ENCODE results near the gene TMEM178A.

Gene TMEM178A

GRCh38 chr2:39730276-39730675 lies 64.6 kb downstream of the TMEM178A start:
- H3K9me3 ChIP-seq (ENCODE audit: control insufficient read depth, low read length), result no peaks in the 10 kb centered on the region
- no peaks in the 10 kb centered on the region for H3K79me2 ChIP-seq
- H3K36me3 ChIP-seq (ENCODE audit: control insufficient read depth, insufficient read depth, low read length), result no peaks in the 10 kb centered on the region
- H3K27me3 ChIP-seq (ENCODE audit: control insufficient read depth, insufficient read depth, low read length), result no peaks in the 10 kb centered on the region
- no peak overlapping the region for H3K27ac ChIP-seq
- no peaks in the 10 kb centered on the region for H3K4me1 ChIP-seq
- H3K9ac ChIP-seq, result no peak overlapping the region
- TF ChIP-seq, protein P1, sequence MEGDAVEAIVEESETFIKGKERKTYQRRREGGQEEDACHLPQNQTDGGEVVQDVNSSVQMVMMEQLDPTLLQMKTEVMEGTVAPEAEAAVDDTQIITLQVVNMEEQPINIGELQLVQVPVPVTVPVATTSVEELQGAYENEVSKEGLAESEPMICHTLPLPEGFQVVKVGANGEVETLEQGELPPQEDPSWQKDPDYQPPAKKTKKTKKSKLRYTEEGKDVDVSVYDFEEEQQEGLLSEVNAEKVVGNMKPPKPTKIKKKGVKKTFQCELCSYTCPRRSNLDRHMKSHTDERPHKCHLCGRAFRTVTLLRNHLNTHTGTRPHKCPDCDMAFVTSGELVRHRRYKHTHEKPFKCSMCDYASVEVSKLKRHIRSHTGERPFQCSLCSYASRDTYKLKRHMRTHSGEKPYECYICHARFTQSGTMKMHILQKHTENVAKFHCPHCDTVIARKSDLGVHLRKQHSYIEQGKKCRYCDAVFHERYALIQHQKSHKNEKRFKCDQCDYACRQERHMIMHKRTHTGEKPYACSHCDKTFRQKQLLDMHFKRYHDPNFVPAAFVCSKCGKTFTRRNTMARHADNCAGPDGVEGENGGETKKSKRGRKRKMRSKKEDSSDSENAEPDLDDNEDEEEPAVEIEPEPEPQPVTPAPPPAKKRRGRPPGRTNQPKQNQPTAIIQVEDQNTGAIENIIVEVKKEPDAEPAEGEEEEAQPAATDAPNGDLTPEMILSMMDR (IDR thresholded peaks at IDR 0.05), result no peak
- H2AFZ ChIP-seq, result no peak overlapping the region
- no peak overlapping the region for H3K4me3 ChIP-seq (ENCODE audit: low read depth, low read length)
- H3K4me2 ChIP-seq (ENCODE audit: low read length), result no peak overlapping the region

GRCh38 chr2:39730685-39731302 lies 65.1 kb downstream of the TMEM178A start:
- H3K4me1 ChIP-seq, result no peaks in the 10 kb centered on the region
- H3K9me3 ChIP-seq (ENCODE audit: control insufficient read depth, low read length), result no peaks in the 10 kb centered on the region
- H3K4me2 ChIP-seq (ENCODE audit: low read length), result no peak overlapping the region
- TF ChIP-seq, protein P1 (IDR thresholded peaks at IDR 0.05), result peak; percentile 32
- H3K27me3 ChIP-seq (ENCODE audit: control insufficient read depth, insufficient read depth, low read length), result no peaks in the 10 kb centered on the region
- no peak overlapping the region for H3K9ac ChIP-seq
- no peak overlapping the region for H3K27ac ChIP-seq
- no peaks in the 10 kb centered on the region for H3K36me3 ChIP-seq (ENCODE audit: control insufficient read depth, insufficient read depth, low read length)
- no peak overlapping the region for H2AFZ ChIP-seq
- no peaks in the 10 kb centered on the region for H3K79me2 ChIP-seq
- H3K4me3 ChIP-seq (ENCODE audit: low read depth, low read length), result no peak overlapping the region

DNA sequence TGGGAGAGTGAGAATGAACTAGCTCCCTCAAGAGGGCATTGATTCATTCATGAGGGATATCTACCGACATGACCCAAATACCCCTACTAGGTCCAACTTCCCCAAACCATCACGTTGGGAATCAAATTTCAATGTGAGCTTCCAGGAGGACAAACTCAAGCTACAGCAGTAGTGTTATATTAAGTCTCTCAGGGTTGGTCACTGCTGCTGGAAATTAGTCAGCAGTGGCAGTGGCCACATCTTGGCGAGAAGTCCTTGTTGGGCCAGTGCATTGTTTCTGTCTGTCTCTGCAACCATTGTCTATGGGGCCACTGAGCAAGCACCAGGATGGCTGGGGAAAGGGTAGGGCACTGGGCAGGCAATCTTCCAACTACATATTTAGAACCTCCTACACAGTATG lies 65.8 kb downstream of the TMEM178A start:
- no peaks in the 10 kb centered on the region for H3K79me2 ChIP-seq
- H3K27me3 ChIP-seq (ENCODE audit: control insufficient read depth, insufficient read depth, low read length), result no peaks in the 10 kb centered on the region
- TF ChIP-seq, protein P1 (IDR thresholded peaks at IDR 0.05), result no peak
- H3K4me2 ChIP-seq (ENCODE audit: low read length), result no peak overlapping the region
- no peak overlapping the region for H2AFZ ChIP-seq
- H3K4me3 ChIP-seq (ENCODE audit: low read depth, low read length), result no peak overlapping the region
- no peak overlapping the region for H3K9ac ChIP-seq
- no peaks in the 10 kb centered on the region for H3K36me3 ChIP-seq (ENCODE audit: control insufficient read depth, insufficient read depth, low read length)
- no peak overlapping the region for H3K27ac ChIP-seq
- H3K9me3 ChIP-seq (ENCODE audit: control insufficient read depth, low read length), result no peaks in the 10 kb centered on the region
- no peaks in the 10 kb centered on the region for H3K4me1 ChIP-seq

GRCh38 chr2:39732482-39732881 lies 66.8 kb downstream of the TMEM178A start:
- Histone ChIP-seq H3K9me3 (ENCODE audit: control insufficient read depth, low read length) (no peaks in the 10 kb centered on the region), H3K36me3 (ENCODE audit: control insufficient read depth, insufficient read depth, low read length) (no peaks in the 10 kb centered on the region), H2AFZ (no peak overlapping the region), H3K79me2 (no peaks in the 10 kb centered on the region), H3K4me3 (ENCODE audit: low read depth, low read length) (no peak overlapping the region), H3K27ac (no peak overlapping the region), H3K9ac (no peak overlapping the region), H3K27me3 (ENCODE audit: control insufficient read depth, insufficient read depth, low read length) (no peaks in the 10 kb centered on the region), H3K4me2 (ENCODE audit: low read length) (no peak overlapping the region), H3K4me1 (no peaks in the 10 kb centered on the region)
- TF ChIP-seq, protein P1 (IDR thresholded peaks at IDR 0.05), result no peak

- TF ChIP-seq, protein P1 (IDR thresholded peaks at IDR 0.05), result no peak
- H3K79me2 ChIP-seq, result no peaks in the 10 kb centered on the region
- H3K9ac ChIP-seq, result no peak overlapping the region
- H3K4me2 ChIP-seq (ENCODE audit: low read length), result no peak overlapping the region
- H3K36me3 ChIP-seq (ENCODE audit: control insufficient read depth, insufficient read depth, low read length), result no peaks in the 10 kb centered on the region
- no peak overlapping the region for H2AFZ ChIP-seq
- no peak overlapping the region for H3K4me3 ChIP-seq (ENCODE audit: low read depth, low read length)
- no peaks in the 10 kb centered on the region for H3K4me1 ChIP-seq
- H3K27ac ChIP-seq, result no peak overlapping the region
- no peaks in the 10 kb centered on the region for H3K27me3 ChIP-seq (ENCODE audit: control insufficient read depth, insufficient read depth, low read length)
- H3K9me3 ChIP-seq (ENCODE audit: control insufficient read depth, low read length), result no peaks in the 10 kb centered on the region
These were observed 67.5 kb downstream of the TMEM178A start for GRCh38 chr2:39733070-39733674.

All from parathyroid adenoma (tissue), 2 donors.